ENCODE data around the gene PATJ.

Gene PATJ

DNA sequence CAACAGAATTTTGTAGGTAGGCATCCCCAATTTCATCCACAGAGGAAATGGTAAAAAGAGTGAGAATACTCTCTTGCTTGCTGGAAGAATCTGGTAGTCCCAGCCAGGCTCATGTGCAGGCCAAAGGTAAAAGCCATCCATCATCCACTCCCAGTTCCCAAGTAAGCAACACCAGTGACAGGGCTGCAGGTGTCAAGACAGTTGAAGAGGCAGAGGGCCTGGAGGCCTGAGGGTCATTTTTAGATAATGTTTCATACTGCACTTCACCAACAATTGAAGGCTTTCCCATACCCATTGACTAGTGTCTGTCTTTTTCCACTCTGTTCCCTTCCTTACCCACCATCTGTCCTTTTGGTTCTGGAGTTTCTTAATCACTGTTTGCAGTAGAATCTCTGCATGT, 310.7 kb downstream of the PATJ start:
- Histone ChIP-seq H3K27ac (ENCODE audit: low read depth, low read length) (no peak overlapping the region), H4K5ac (ENCODE audit: low read length) (no peak overlapping the region), H3K36me3 (ENCODE audit: control insufficient read depth, insufficient read depth, low read length) (no peaks in the 10 kb centered on the region), H3K27me3 (ENCODE audit: insufficient read depth, low read length, poor library complexity) (no peaks in the 10 kb centered on the region), H2BK15ac (replicated peaks; ENCODE audit: low read depth) (no peak overlapping the region), H3K56ac (ENCODE audit: low read length) (no peak overlapping the region), H3K79me1 (ENCODE audit: low read length) (no peaks in the 10 kb centered on the region), H2BK5ac (ENCODE audit: low read length) (no peak overlapping the region), H4K8ac (ENCODE audit: low read depth, low read length) (no peak overlapping the region), H3K9ac (ENCODE audit: low read length) (no peak overlapping the region), H3K4ac (ENCODE audit: low read depth, low read length) (no peak overlapping the region), H3K79me2 (ENCODE audit: control insufficient read depth, insufficient read depth, low read length) (no peaks in the 10 kb centered on the region), H2AK5ac (ENCODE audit: low read length) (no peak overlapping the region), H3K4me2 (ENCODE audit: low read length) (no peak overlapping the region), H2BK120ac (ENCODE audit: low read depth, low read length) (no peak overlapping the region), H3K18ac (ENCODE audit: low read length) (no peak overlapping the region), H3K4me3 (ENCODE audit: low read length) (no peak overlapping the region), H3K23ac (ENCODE audit: low read length) (no peak overlapping the region), H3K4me1 (ENCODE audit: control insufficient read depth, low read depth, low read length) (peaks cover 2% of the 10 kb centered on the region)
- DNase-seq, result no peak

DNA sequence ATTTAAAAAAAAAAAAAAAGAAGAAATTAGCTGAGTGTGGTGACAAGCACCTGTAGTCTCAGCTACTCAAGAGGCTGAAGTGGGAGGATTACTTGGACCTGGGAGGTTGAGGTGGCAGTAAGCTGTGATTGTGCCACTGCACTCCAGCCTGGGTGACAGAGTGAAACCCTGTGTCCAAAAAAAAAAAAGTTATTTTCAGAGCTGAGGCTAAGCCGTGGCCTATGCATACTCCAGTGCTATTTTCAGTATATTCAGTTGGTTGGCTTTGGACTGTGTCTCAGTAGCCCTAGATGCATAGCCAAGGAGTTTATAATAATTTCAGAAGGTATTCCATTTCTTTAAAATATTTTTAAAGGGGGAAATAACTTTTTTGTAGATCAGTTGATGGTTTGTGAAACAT, 311.9 kb downstream of the PATJ start:
- no peak for DNase-seq

DNA sequence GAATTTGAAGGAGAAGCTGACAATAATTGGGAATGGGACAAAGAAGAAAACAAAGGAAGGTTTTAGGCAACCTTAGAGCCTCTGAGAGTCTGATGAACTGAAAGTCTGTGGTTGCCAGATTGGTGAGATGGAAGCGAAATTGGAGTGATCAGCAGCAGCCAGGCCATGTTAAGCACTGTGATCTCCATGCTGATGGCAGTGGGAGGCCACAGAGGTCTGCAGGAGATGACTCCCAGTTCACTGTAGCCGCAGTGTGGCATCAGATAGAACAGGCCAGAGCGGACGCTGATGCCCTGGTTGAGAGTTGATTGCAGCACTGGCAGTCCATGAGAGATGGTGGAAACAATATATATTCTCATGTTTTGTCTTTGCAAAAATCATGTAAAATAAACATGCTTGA, 314.9 kb downstream of the PATJ start:
- H2BK120ac ChIP-seq (ENCODE audit: low read depth, low read length), result no peak overlapping the region
- no CpG with 5 or more reads among the region's 4 CpGs for WGBS (ENCODE audit: extremely low coverage, insufficient coverage, low lambda C conversion rate)
- no peak overlapping the region for H2BK5ac ChIP-seq (ENCODE audit: low read length)
- no peaks in the 10 kb centered on the region for H3K36me3 ChIP-seq (ENCODE audit: control insufficient read depth, insufficient read depth, low read length)
- peaks cover 4% of the 10 kb centered on the region for H3K4me1 ChIP-seq (ENCODE audit: control insufficient read depth, low read depth, low read length)
- H4K8ac ChIP-seq (ENCODE audit: low read depth, low read length), result no peak overlapping the region
- peak overlapping the region; percentile 32 for H3K18ac ChIP-seq (ENCODE audit: low read length)
- H3K27ac ChIP-seq (ENCODE audit: low read depth, low read length), result no peak overlapping the region
- H3K79me1 ChIP-seq (ENCODE audit: low read length), result no peaks in the 10 kb centered on the region
- no peak overlapping the region for H3K4me2 ChIP-seq (ENCODE audit: low read length)
- H3K4me3 ChIP-seq (ENCODE audit: low read length), result no peak overlapping the region
- DNase-seq, result no peak
- no peaks in the 10 kb centered on the region for H3K79me2 ChIP-seq (ENCODE audit: control insufficient read depth, insufficient read depth, low read length)
- no peak overlapping the region for H4K5ac ChIP-seq (ENCODE audit: low read length)
- no peak overlapping the region for H3K9ac ChIP-seq (ENCODE audit: low read length)
- no peak overlapping the region for H3K56ac ChIP-seq (ENCODE audit: low read length)
- no peak overlapping the region for H3K23ac ChIP-seq (ENCODE audit: low read length)
- no peak overlapping the region for H2BK15ac ChIP-seq (replicated peaks; ENCODE audit: low read depth)
- no peak overlapping the region for H2AK5ac ChIP-seq (ENCODE audit: low read length)
- peak overlapping the region; percentile 26 for H3K4ac ChIP-seq (ENCODE audit: low read depth, low read length)
- H3K27me3 ChIP-seq (ENCODE audit: insufficient read depth, low read length, poor library complexity), result no peaks in the 10 kb centered on the region

More for the DNA sequence above, 311.9 kb downstream of the PATJ start:
- Histone ChIP-seq H3K27ac (ENCODE audit: low read depth, low read length) (no peak overlapping the region), H3K4me2 (ENCODE audit: low read length) (no peak overlapping the region), H3K36me3 (ENCODE audit: control insufficient read depth, insufficient read depth, low read length) (no peaks in the 10 kb centered on the region), H3K18ac (ENCODE audit: low read length) (no peak overlapping the region), H3K9ac (ENCODE audit: low read length) (no peak overlapping the region), H3K27me3 (ENCODE audit: insufficient read depth, low read length, poor library complexity) (no peaks in the 10 kb centered on the region), H2BK15ac (replicated peaks; ENCODE audit: low read depth) (no peak overlapping the region), H3K23ac (ENCODE audit: low read length) (no peak overlapping the region), H3K79me1 (ENCODE audit: low read length) (no peaks in the 10 kb centered on the region), H4K8ac (ENCODE audit: low read depth, low read length) (no peak overlapping the region), H2BK120ac (ENCODE audit: low read depth, low read length) (no peak overlapping the region), H3K56ac (ENCODE audit: low read length) (no peak overlapping the region), H2BK5ac (ENCODE audit: low read length) (no peak overlapping the region), H3K4ac (ENCODE audit: low read depth, low read length) (no peak overlapping the region), H2AK5ac (ENCODE audit: low read length) (no peak overlapping the region), H3K4me1 (ENCODE audit: control insufficient read depth, low read depth, low read length) (peaks cover 4% of the 10 kb centered on the region), H3K4me3 (ENCODE audit: low read length) (no peak overlapping the region), H3K79me2 (ENCODE audit: control insufficient read depth, insufficient read depth, low read length) (no peaks in the 10 kb centered on the region), H4K5ac (ENCODE audit: low read length) (no peak overlapping the region)
- no CpG with 5 or more reads among the region's 1 CpG for WGBS (ENCODE audit: extremely low coverage, insufficient coverage, low lambda C conversion rate)

GRCh38 chr1:62057641-62058290, 315.5 kb downstream of the PATJ start:
- Histone ChIP-seq H3K9ac (ENCODE audit: low read length) (no peak overlapping the region), H3K4me3 (ENCODE audit: low read length) (no peak overlapping the region), H2AK5ac (ENCODE audit: low read length) (no peak overlapping the region), H3K27ac (ENCODE audit: low read depth, low read length) (no peak overlapping the region), H3K27me3 (ENCODE audit: insufficient read depth, low read length, poor library complexity) (no peaks in the 10 kb centered on the region), H3K4me2 (ENCODE audit: low read length) (no peak overlapping the region), H4K5ac (ENCODE audit: low read length) (no peak overlapping the region), H3K36me3 (ENCODE audit: control insufficient read depth, insufficient read depth, low read length) (no peaks in the 10 kb centered on the region), H3K23ac (ENCODE audit: low read length) (no peak overlapping the region), H3K56ac (ENCODE audit: low read length) (no peak overlapping the region), H3K4me1 (ENCODE audit: control insufficient read depth, low read depth, low read length) (peaks cover 4% of the 10 kb centered on the region), H3K4ac (ENCODE audit: low read depth, low read length) (no peak overlapping the region), H4K8ac (ENCODE audit: low read depth, low read length) (no peak overlapping the region), H3K79me2 (ENCODE audit: control insufficient read depth, insufficient read depth, low read length) (no peaks in the 10 kb centered on the region), H3K18ac (ENCODE audit: low read length) (no peak overlapping the region), H2BK120ac (ENCODE audit: low read depth, low read length) (no peak overlapping the region), H2BK15ac (replicated peaks; ENCODE audit: low read depth) (no peak overlapping the region), H2BK5ac (ENCODE audit: low read length) (peak overlapping the region; percentile 58), H3K79me1 (ENCODE audit: low read length) (no peaks in the 10 kb centered on the region)
- no peak for DNase-seq
- no CpG with 5 or more reads among the region's 2 CpGs for WGBS (ENCODE audit: extremely low coverage, insufficient coverage, low lambda C conversion rate)

GRCh38 chr1:62058956-62059355, 316.7 kb downstream of the PATJ start:
- no peak overlapping the region for H3K4me2 ChIP-seq (ENCODE audit: low read length)

DNA sequence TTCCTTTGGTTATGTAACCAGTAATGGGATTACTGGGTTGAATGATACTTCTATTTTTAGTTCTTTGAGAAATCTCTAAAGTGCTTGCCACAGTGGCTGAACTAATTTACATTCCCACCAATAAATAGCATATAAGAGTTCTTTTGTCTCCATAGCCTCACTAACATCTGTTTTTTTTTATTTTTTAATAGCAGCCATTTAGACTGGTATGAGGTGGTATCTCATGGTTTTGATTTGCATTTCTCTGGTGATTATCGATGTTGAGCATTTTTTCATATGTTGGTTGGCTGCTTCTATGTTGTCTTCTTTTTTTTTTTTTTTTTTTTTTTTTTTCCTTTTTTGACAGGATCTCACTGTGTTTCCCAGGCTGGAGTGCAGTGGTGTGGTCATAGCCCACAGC, 319.8 kb downstream of the PATJ start:
- Histone ChIP-seq H2AK5ac (ENCODE audit: low read length) (no peak overlapping the region), H3K27me3 (ENCODE audit: insufficient read depth, low read length, poor library complexity) (no peaks in the 10 kb centered on the region), H3K36me3 (ENCODE audit: control insufficient read depth, insufficient read depth, low read length) (no peaks in the 10 kb centered on the region), H3K79me1 (ENCODE audit: low read length) (no peaks in the 10 kb centered on the region), H2BK5ac (ENCODE audit: low read length) (no peak overlapping the region), H3K4ac (ENCODE audit: low read depth, low read length) (no peak overlapping the region), H3K4me1 (ENCODE audit: control insufficient read depth, low read depth, low read length) (peaks cover 8% of the 10 kb centered on the region), H3K79me2 (ENCODE audit: control insufficient read depth, insufficient read depth, low read length) (no peaks in the 10 kb centered on the region), H3K56ac (ENCODE audit: low read length) (no peak overlapping the region), H2BK120ac (ENCODE audit: low read depth, low read length) (no peak overlapping the region), H3K23ac (ENCODE audit: low read length) (no peak overlapping the region), H4K8ac (ENCODE audit: low read depth, low read length) (no peak overlapping the region), H3K4me2 (ENCODE audit: low read length) (no peak overlapping the region), H4K5ac (ENCODE audit: low read length) (no peak overlapping the region), H3K4me3 (ENCODE audit: low read length) (no peak overlapping the region), H3K9ac (ENCODE audit: low read length) (no peak overlapping the region), H2BK15ac (replicated peaks; ENCODE audit: low read depth) (no peak overlapping the region), H3K18ac (ENCODE audit: low read length) (no peak overlapping the region), H3K27ac (ENCODE audit: low read depth, low read length) (no peak overlapping the region)
- DNase-seq, result no peak
- WGBS (ENCODE audit: extremely low coverage, insufficient coverage, low lambda C conversion rate), result no CpG with 5 or more reads among the region's 1 CpG

More at GRCh38 chr1:62058956-62059355, 316.7 kb downstream of the PATJ start:
- DNase-seq, result peak; percentile 87
- no peak overlapping the region for H2BK120ac ChIP-seq (ENCODE audit: low read depth, low read length)
- H3K27me3 ChIP-seq (ENCODE audit: insufficient read depth, low read length, poor library complexity), result no peaks in the 10 kb centered on the region
- H3K18ac ChIP-seq (ENCODE audit: low read length), result no peak overlapping the region
- H3K4ac ChIP-seq (ENCODE audit: low read depth, low read length), result no peak overlapping the region
- H2BK15ac ChIP-seq (replicated peaks; ENCODE audit: low read depth), result no peak overlapping the region
- peak overlapping the region; percentile 53 for H3K27ac ChIP-seq (ENCODE audit: low read depth, low read length)
- H3K56ac ChIP-seq (ENCODE audit: low read length), result no peak overlapping the region
- H3K4me1 ChIP-seq (ENCODE audit: control insufficient read depth, low read depth, low read length), result peaks cover 4% of the 10 kb centered on the region
- H3K79me2 ChIP-seq (ENCODE audit: control insufficient read depth, insufficient read depth, low read length), result no peaks in the 10 kb centered on the region
- H3K9ac ChIP-seq (ENCODE audit: low read length), result no peak overlapping the region
- no peak overlapping the region for H3K4me3 ChIP-seq (ENCODE audit: low read length)
- H2AK5ac ChIP-seq (ENCODE audit: low read length), result no peak overlapping the region
- no peak overlapping the region for H2BK5ac ChIP-seq (ENCODE audit: low read length)
- WGBS (ENCODE audit: extremely low coverage, insufficient coverage, low lambda C conversion rate), result no CpG with 5 or more reads among the region's 3 CpGs
- H4K5ac ChIP-seq (ENCODE audit: low read length), result no peak overlapping the region
- H3K79me1 ChIP-seq (ENCODE audit: low read length), result no peaks in the 10 kb centered on the region
- no peaks in the 10 kb centered on the region for H3K36me3 ChIP-seq (ENCODE audit: control insufficient read depth, insufficient read depth, low read length)
- H3K23ac ChIP-seq (ENCODE audit: low read length), result no peak overlapping the region
- H4K8ac ChIP-seq (ENCODE audit: low read depth, low read length), result no peak overlapping the region
